Calu3 (cell line): ENCODE data around the gene FCN1. TPM values are rescaled to one million over a fixed set of nuclear protein-coding genes. Genes with fewer than 3 reads are reported as not detected.

Experiments used
- BruUV-seq: library from RNA; stranded (reverse); fragments of 400-500 nt; replicated peaks from 2 replicates; lab custom pipeline; 2021; lab: Mats Ljungman, UMichigan
- CTCF ChIA-PET: fragments of 300-600 bp; sonication (Branson Sonifier 250); formaldehyde crosslinking; loops from one replicate; lab custom pipeline; 2022; ENCODE audit warnings: antibody characterized with exemption; lab: Charles Lee
- DNase-seq: peaks from one replicate; pipeline ENCODE4 v3.0.0; 2022
- H3K27ac Mint-ChIP-seq: one replicate; pipeline ENCODE4 v1.8.0; 2022; ENCODE audit warnings: mixed read lengths; ENCODE audit not compliant: unreplicated experiment
- H3K27me3 Mint-ChIP-seq: one replicate; pipeline ENCODE4 v1.8.0; 2022; ENCODE audit warnings: mixed read lengths; ENCODE audit not compliant: unreplicated experiment
- H3K36me3 Mint-ChIP-seq: one replicate; pipeline ENCODE4 v1.8.0; 2022; ENCODE audit warnings: mild to moderate bottlenecking, moderate library complexity, mixed read lengths; ENCODE audit not compliant: insufficient read depth, unreplicated experiment
- H3K4me1 Mint-ChIP-seq: one replicate; pipeline ENCODE4 v1.8.0; 2022; ENCODE audit warnings: mild to moderate bottlenecking, low read depth, mixed read lengths; ENCODE audit not compliant: unreplicated experiment
- H3K4me3 Mint-ChIP-seq: one replicate; pipeline ENCODE4 v1.8.0; 2022; ENCODE audit warnings: mild to moderate bottlenecking, low read depth, moderate library complexity, mixed read lengths; ENCODE audit not compliant: unreplicated experiment
- H3K9me3 Mint-ChIP-seq: one replicate; pipeline ENCODE4 v1.8.0; 2022; ENCODE audit warnings: low read depth, mixed read lengths; ENCODE audit not compliant: unreplicated experiment
- CTCF ChIP-seq: fragments of 200-600 bp; IDR thresholded peaks from one replicate; pipeline ENCODE4 v1.8.0; 2022; ENCODE audit warnings: antibody characterized with exemption; ENCODE audit not compliant: unreplicated experiment
- intact Hi-C: fragments of 100-400 bp; cut with micrococcal nuclease; formaldehyde crosslinking; loops from one replicate; pipeline ENCODE4 v1.10.0; 2022; ENCODE audit not compliant: unreplicated experiment
- total RNA-seq: library from RNA; stranded (reverse); gene quantifications from 2 replicates; pipeline ENCODE4 v1.2.3, GENCODE V29; 2022

The FCN1 gene
- total RNA-seq, 1 experiment from 2014 or later = not detected

- H3K9me3 Mint-ChIP-seq = peaks cover 4% of the 10 kb centered on the region
- no peak overlapping the region for H3K27ac Mint-ChIP-seq
- no peaks in the 10 kb centered on the region for H3K4me1 Mint-ChIP-seq
Measured at GRCh38 chr9:134868751-134869553, 48.8 kb downstream of the FCN1 start.

GRCh38 chr9:134867917-134868750 is 49.6 kb downstream of the FCN1 start:
- intact Hi-C loops = no loop called here
- H3K36me3 Mint-ChIP-seq = no peaks in the 10 kb centered on the region
- H3K4me3 Mint-ChIP-seq = no peak overlapping the region
- BruUV-seq = no TSS peak
- no peak for DNase-seq
- H3K27me3 Mint-ChIP-seq = no peaks in the 10 kb centered on the region
- H3K27ac Mint-ChIP-seq = no peak overlapping the region
- H3K4me1 Mint-ChIP-seq = no peaks in the 10 kb centered on the region
- H3K9me3 Mint-ChIP-seq = peaks cover 4% of the 10 kb centered on the region
- TF ChIP-seq CTCF = no peak
- CTCF ChIA-PET = no interaction called here

More at GRCh38 chr9:134868751-134869553, 48.8 kb downstream of the FCN1 start:
- Mint-ChIP-seq H3K36me3 (no peaks in the 10 kb centered on the region), H3K27me3 (no peaks in the 10 kb centered on the region), H3K4me3 (no peak overlapping the region)
- intact Hi-C loops = no loop called here
- no peak for DNase-seq
- CTCF ChIA-PET = no interaction called here
- BruUV-seq = no TSS peak
- TF ChIP-seq CTCF = no peak

- no peak overlapping the region for H3K27ac Mint-ChIP-seq
- H3K4me1 Mint-ChIP-seq = no peaks in the 10 kb centered on the region
- no peaks in the 10 kb centered on the region for H3K27me3 Mint-ChIP-seq
- no peak for DNase-seq
- H3K9me3 Mint-ChIP-seq = no peaks in the 10 kb centered on the region
- no peak overlapping the region for H3K4me3 Mint-ChIP-seq
- H3K36me3 Mint-ChIP-seq = no peaks in the 10 kb centered on the region
- intact Hi-C loops = no loop called here
- CTCF ChIA-PET = no interaction called here
- no TSS peak for BruUV-seq
- no peak for TF ChIP-seq CTCF
Measured at GRCh38 chr9:134864821-134865190, 52.9 kb downstream of the FCN1 start.

GRCh38 chr9:134863941-134864820 is 53.5 kb downstream of the FCN1 start:
- H3K9me3 Mint-ChIP-seq = no peaks in the 10 kb centered on the region
- no peaks in the 10 kb centered on the region for H3K36me3 Mint-ChIP-seq
- no peak overlapping the region for H3K4me3 Mint-ChIP-seq
- TF ChIP-seq CTCF = no peak
- H3K27me3 Mint-ChIP-seq = no peaks in the 10 kb centered on the region
- intact Hi-C loops = no loop called here
- BruUV-seq = no TSS peak
- H3K4me1 Mint-ChIP-seq = no peaks in the 10 kb centered on the region
- CTCF ChIA-PET = no interaction called here
- H3K27ac Mint-ChIP-seq = no peak overlapping the region
- no peak for DNase-seq
